ENCODE results near the gene KCNQ1. TPM values are rescaled to one million over a fixed set of nuclear protein-coding genes. Genes with fewer than 3 reads are reported as not detected.

KCNQ1 gene
- total RNA-seq, 1 donor from 2014 or later: 10.7 TPM

GRCh38 chr11:2706321-2706720 is 261.5 kb downstream of the KCNQ1 start:
- no peak for DNase-seq (ENCODE audit: low spot score)

DNA sequence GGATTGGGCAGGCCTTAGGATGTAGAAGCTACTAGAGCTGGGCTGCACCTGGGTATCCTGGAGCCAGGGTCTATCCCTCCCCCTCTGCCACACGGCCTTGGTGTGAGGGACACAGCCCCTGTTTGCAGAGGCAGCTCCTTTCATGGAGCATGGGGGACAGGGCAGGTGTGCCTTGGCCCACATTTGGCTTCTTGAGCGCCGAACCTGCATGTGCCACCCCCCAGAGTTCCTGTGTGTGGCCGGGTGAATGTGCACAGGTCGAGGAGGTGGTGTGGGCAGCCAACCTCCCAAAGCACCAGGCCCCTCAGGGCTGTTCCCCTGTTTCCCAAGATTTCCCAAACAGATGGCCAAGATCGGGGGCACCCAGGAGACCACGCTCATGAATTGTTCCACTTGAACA is 262.9 kb downstream of the KCNQ1 start:
- no peak for DNase-seq (ENCODE audit: low spot score)

DNA sequence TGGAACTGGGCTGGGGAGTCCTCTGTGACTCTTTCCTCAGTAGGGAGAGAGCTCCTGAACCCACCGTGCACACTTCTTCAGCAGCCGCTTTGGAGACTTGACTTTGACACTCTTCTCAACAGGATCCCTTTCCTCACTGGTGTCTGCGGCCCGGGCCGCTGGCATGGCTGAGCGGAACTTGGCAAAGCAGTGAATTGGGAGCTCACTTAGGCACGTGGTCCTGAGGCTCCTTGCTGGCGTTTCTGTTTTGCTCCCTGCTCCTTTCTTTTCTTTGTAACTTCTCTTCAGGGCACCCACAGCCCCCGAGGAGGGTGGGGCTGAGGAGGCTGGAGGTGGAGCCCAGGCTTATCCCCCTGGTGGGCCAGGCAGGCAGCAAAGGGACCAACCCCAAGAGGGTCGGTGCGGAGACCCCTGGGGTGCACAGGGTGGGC is 263.4 kb downstream of the KCNQ1 start:
- no peak for DNase-seq (ENCODE audit: low spot score)

DNA sequence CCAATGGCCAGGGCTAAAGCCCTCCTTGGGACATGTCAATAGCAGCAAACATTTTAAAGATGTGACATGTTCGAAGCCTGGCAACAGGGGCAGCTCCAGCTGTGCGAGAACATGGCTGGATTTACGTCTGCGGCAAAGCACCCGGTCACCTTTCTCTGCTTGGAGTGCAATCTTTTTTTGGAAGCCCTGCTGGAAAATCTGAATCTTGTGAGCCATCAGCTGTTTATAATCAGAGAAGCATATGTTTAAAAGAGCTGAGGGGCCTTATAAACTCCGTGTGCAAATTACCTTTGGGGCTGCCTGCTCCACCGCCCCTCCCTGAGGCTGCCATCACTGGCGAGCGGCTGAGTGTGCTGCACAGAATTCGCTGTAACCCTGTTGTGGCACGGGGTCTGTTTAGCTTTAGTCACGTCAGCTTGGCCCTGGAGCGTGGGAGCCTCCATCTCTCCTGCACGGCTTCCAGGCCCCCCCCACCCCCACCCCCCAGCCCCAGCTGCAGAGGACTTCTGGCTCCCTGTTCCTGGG is 264.0 kb downstream of the KCNQ1 start:
- DNase-seq (ENCODE audit: low spot score): no peak

DNA sequence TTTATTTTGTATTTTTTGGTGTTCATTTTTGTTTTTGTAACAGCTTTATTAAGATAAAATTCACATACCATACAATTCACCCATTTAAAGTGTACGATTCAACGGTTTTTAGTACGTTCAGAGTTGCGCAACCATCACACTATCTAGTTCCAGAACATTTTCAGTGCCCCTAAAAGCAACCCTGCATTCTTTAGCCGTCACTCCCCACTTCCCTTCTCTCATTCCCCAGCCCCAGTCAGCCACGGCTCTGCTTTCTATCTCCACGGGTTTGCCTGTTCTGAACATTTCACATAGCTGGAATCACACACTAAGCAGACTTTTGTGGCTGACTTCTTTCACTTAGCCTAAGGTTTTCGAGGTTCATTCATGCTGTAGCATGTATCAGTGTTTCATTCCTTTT is 264.6 kb downstream of the KCNQ1 start:
- DNase-seq (ENCODE audit: low spot score): no peak

DNA sequence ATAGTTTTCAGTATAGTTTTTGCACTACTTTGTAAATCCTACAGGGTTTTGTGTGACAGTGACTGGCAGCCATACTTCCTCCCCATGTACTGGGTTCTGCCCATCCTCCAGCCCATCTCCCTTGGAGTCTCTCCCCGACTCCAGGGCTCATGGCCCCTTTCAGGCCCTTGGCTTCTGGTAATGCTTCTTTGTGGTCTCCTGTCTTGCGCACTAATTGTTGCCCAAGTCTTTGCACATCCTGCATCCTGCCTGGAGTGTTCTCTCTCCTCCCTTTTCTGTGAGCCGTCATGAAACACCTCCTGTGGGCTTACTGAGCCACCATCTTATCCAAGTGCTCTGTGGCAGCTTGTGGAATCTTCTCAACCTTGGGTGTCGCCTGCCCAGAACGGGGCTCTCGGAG is 266.4 kb downstream of the KCNQ1 start:
- no peak for DNase-seq (ENCODE audit: low spot score)

- DNase-seq (ENCODE audit: low spot score): no peak
Observed at GRCh38 chr11:2713094-2713493, 268.3 kb downstream of the KCNQ1 start.

GRCh38 chr11:2713661-2714462 is 269.1 kb downstream of the KCNQ1 start:
- DNase-seq (ENCODE audit: low spot score): no peak

DNA sequence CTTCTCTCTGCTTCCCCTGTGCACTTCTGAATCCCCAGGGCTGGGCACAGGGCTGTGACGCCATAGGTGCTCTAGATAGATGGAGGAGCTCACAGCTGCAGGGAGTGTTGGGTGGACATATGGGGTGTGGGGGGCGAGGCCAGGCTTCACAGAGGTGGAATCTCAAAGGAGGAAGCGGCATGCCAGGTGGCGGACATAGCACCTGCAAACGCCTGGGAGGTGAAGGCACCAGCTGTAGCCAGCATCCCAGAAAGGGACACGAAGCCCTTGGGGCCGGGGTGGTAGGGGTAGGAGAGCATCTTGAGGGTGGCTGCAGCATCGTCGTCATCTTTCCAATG is 269.6 kb downstream of the KCNQ1 start:
- no peak for DNase-seq (ENCODE audit: low spot score)

DNA sequence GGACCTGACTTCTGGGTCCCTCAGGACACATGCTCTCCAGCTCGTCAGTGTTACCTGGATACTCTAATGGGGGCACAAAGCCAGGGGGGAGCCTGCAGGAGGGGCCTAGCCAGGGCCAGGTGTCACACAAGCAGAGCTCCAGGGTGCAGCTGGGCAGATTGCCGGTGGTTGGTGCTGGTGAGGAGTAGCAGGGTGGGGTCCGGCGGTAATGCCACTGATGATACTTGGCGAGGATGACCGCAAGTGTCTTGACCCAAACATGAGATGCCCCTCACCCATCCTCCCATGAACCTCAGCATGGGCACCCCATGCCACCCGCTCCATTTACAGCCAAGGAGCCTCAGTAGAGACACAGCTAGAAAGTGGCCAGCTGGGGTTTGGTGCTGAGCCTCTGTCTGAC is 270.1 kb downstream of the KCNQ1 start:
- no peak for DNase-seq (ENCODE audit: low spot score)

GRCh38 chr11:2715716-2716350 is 271.0 kb downstream of the KCNQ1 start:
- DNase-seq (ENCODE audit: low spot score): no peak

DNA sequence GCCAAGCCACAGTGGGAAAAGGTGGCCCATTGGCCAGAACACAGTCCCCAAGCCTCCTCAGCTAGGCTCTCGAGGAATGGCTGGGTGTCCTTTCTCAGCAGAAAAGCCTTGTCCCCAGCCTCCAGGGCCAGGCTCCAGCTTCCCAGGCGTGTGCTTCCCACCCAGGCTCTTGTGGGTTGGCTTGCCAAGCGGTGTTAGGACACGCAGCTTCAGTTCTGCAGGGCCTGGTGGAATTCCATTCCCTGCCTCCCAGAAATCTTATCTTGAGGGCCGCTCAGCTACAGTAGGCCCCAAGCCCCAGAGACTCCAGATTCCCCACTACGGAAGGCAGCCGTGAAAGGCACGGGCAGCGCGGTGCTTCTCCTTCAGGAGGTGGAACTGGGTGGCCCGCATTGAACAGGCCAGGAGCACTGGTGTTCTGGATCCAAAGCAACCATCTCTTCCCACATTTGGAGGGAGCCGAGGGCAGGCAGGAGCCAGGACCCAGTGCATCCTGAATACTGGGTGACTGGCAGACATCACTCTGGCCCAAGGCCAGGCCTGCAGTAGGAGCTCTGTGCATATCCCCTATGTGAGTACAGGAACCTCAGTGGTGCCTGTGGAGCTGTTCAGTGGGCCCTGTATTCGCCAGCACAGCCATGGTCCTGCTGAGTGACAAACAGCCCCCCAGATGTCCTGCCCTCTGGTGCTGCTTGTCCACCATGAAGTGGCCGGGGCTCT is 271.7 kb downstream of the KCNQ1 start:
- no peak for DNase-seq (ENCODE audit: low spot score)

DNA sequence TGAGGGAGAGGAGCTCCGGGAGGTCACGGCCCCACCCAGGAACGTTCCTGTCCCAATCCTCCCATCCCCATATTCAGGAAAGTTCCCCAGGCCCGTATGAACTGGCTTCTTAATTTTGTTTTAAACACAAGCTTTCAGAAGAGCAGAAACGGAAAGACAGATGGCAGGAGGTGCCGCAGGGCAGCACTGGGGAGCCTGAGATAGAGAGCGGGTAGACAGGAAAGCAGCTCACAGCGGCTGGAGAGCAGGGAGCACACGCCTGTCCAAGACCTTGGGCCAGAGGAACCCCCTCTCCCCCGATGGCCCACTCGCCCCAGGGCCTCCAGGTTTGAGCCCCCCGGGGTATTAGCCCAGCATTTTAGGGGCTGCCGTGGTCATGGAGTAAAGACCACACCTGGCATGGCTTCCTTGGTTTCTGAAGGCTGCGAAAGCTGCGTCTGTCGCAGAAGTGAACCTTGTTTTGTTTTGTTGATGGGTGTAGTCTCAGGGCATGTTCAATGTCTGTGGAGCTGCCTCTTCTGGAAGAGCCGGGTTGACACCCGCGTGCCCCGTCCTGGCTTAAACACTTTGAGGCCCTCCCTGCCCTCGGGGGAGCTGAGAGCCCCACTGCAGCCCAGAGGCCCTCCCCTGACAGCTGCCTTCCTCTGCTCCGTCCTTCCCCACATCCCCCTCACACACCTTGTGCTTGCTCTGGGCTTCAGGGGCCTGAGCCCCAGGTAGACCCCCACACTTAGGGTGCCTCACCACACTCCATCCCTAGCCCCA is 272.9 kb downstream of the KCNQ1 start:
- no peak for DNase-seq (ENCODE audit: low spot score)

DNA sequence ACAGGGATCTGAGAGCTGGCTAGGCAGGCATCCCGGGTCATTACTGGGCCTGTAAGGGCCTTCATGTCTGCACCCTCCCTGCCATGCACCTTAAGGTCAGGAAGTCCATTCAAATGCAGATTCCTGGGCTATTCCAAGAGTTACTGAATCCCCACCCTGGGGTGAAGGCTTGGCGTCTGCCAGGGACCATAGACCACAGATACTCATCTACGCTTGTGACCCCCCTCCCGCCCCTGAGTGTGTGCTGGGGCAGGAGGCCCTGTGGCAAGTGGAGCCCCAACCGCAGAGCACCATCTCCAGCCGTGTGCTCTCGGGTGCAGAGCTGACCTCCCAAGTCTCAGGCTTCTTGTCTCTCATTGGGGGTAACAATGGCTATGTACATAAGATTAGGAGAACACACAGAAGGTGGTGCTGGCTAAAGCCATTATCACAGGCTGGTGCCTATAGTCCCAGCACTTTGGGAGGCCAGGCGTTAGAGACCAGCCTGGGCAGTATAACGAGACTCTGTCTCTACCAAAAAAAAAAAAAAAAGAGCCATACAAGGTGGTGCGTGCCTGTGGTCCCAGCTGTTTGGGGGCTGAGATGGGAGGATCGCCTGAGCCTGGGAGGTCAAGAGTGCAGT is 274.1 kb downstream of the KCNQ1 start:
- no peak for DNase-seq (ENCODE audit: low spot score)

DNA sequence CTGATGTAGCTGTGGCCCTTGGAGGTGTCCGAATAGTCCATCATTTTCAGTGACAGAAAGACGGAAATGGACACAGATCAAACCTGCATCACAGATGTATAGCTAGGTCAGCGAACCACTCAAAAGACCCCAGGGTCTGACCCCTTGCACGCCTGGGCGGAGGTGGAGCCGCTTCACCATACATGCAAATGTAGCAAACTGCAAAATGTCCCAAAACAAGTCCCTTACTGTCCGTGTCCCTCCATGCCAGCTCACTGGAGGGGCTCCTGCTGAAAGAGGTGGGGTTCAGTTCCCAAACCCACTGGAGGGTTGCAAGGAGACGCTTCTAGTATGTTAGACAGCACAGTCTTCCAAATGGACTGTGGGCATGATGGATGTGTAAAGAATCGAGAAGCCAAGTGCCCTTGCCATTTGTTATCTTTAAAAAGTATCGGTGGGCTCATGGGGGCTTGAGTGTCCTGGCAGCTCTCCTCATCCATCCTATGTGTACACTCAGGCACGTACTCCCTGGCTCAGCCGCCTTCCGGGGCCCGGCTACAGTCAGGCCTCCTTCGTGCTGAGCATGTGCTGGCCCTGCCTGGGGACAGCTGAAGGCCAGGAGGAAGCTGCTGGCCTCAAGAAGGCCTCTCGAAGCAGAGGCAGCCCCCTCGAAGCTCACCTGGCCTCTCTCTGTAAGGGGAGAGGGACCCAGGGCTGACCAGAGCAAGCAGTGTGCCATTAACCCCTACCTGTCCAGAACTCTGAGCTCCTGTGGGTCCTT is 275.2 kb downstream of the KCNQ1 start:
- DNase-seq (ENCODE audit: low spot score): no peak

- DNase-seq (ENCODE audit: low spot score): no peak
Observed at GRCh38 chr11:2721210-2721916, 276.6 kb downstream of the KCNQ1 start.

- no peak for DNase-seq (ENCODE audit: low spot score)
Observed at GRCh38 chr11:2722955-2723354, 278.1 kb downstream of the KCNQ1 start.

- DNase-seq (ENCODE audit: low spot score): no peak
Observed at GRCh38 chr11:2724104-2724503, 279.3 kb downstream of the KCNQ1 start.

- no peak for DNase-seq (ENCODE audit: low spot score)
Observed at GRCh38 chr11:2724653-2725367, 280.0 kb downstream of the KCNQ1 start.
